NCI-H2107 treated with DMSO at 0.1 percent for 48 hours (cell line): ENCODE measurements around the gene MAJIN.
A peak's percentile ranks its signal among the peaks of the same experiment; 100 is the strongest.
"Not testable (repeated sequence)": the region's sequence is repeated elsewhere in the genome, so short reads cannot be mapped to it uniquely, and the experiment has no call there.

Experiments
- DNase-seq: peaks from one replicate; lab custom pipeline; 2025; ENCODE audit not compliant: unreplicated experiment; lab: John Stamatoyannopoulos, UW

Gene MAJIN

GRCh38 chr11:64990222-64990923 lies 18.5 kb upstream of the MAJIN start:
- DNase-seq: no peak

GRCh38 chr11:64989416-64989815 lies 17.5 kb upstream of the MAJIN start:
- no peak for DNase-seq

GRCh38 chr11:64987998-64988854 lies 16.3 kb upstream of the MAJIN start:
- no peak for DNase-seq

DNA sequence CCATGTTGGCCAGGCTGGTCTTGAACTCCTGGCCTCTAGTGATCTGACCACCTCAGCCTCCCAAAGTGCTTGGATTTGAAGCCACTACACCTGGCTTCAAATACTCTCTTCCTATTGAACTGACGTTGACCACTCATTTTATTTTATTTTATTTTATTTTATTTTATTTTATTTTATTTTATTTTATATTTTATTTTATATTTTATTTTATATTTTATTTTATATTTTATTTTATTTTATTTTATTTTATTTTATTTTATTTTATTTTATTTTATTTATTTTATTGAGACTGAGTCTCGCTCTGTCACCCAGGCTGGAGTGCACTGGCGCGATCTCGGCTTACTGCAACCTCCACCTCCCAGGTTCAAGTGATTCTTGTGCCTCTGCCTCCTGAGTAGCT lies 11.4 kb upstream of the MAJIN start:
- not testable (repeated sequence) for DNase-seq

DNA sequence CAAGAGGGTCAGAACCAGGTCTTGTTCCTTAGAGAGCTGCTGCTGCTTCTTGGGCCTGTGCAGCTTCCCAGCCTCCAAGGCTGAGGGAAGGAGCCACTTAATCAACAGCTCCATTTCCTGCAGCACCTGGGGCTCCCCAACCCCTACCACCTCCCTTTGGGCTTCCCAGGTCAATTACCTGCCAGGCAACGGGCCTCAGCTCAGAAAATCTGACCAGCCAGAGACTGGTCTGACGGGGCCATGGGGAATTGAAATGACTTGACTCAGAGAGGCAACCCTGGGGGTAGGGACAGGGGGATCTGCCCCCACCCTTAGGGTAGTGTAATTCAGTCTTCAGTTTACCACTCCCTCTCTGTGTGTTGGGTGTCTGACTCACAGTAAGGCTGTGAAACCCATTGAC lies 4.7 kb upstream of the MAJIN start:
- DNase-seq: no peak

DNA sequence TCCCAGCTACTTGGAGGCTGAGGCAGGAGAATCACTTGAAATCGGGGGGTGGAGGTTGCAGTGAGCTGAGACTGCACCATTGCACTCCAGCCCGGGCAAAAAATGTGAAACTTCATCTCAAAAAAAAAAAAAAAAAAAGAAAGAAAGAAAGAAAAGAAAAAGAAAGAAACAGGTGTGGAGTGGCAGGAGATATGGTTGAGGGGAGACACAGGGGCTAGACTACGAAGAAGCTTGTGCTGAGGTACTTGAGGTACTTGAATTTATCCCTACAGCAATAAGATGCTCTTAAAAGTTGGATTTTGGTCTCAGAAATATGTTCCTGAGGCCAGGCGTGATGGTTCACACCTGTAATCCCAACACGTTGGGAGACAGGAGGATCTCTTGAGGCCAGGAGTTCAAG lies 2.2 kb upstream of the MAJIN start:
- DNase-seq: no peak

DNA sequence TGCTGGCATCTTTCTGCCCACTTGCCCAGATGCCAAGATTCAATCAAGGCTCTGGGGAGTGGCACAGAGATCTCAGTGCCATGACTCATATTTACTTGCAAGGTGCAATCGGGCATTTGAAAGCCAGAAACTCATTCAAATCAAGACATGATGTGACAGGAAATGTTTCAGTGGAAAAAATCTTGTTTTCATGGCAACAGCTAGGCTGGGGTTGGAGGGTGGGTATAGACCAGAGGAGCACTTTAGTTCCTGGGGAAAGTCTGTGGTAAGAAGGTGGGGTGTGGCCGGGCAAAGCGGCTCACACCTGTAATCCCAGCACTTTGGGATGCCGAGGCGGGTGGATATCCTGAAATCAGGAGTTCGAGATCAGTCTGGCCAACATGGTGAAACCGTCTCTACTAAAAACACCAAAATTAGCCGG lies 1.2 kb downstream of the MAJIN start:
- no peak for DNase-seq

- DNase-seq: no peak
Measured at GRCh38 chr11:64969209-64969608, 2.7 kb downstream of the MAJIN start.

DNA sequence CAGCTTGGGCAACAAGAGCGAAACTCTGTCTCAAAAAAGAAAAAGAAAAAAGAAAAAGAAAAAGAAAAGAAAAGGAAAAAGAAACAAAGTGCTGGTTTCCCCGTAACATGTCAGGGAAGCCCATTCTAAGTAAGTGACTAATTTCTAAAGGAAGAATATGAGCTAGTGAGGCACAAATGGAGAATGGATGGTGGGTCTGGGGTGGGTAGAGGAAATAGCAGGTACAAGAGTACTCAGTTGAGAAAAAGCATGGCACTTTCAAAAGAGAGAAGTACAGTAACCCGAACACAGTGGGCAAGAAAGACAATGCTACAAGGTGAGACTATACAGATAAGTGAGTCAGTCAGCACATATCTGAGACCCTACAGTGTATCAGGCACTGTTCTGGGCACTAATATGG lies 4.5 kb downstream of the MAJIN start:
- DNase-seq: no peak

- no peak for DNase-seq
Measured at GRCh38 chr11:64963072-64963631, 8.8 kb downstream of the MAJIN start.

DNA sequence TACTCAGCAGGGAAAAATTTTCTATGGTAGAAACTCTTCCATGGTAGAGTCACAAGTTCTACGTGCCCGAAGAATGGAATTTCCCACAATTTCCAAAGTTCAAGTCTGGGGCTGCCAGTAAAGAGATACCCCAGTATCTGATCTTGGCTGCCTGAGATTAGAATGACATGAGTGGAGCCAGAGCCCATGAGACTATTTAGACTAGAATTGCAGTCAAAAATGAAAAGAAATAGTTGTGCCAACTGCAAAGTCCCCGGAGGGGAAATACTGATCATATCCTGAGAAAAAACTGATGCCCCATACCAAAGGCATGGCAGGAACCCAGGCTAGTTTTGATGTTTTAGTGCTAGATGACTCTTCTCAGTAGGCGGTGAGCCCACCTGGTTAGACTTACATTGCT lies 11.2 kb downstream of the MAJIN start:
- DNase-seq: no peak

DNA sequence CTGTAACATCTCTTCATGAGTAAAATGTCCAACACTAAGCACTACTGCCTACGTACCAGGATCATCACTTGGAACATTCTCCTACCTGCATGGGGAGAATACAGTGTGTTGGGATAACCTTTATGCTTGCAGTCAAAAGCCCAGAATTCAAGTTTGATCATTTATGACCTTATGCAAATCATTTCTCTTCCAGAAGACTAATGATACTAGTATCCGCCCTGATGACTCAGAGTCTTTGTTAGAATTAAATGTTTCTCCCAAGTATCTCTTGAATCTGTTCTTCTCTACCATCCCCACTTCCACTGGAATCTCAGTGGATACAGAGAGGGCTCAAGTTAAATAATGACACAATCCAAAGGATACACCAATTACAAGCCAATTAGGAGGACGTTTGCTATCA lies 12.4 kb downstream of the MAJIN start:
- no peak for DNase-seq

DNA sequence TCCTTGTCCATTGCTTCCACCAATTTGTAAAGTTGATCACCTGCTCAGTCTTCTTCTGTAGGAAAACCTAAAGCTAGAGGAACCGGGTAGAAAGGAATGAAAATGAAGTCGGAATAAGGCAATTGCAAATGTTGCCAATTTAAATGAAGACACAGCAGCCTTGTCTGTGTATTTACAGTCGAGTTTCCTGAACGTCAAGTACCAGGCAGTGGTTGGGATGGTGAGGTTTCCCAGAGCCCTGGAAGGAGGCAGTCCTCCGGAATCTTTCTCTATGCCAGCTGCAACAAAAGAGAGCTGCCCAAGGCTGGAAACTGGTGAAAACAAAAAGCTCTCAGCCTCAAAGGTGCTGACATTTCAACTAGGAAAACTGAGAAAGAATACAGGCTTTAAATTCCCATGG lies 17.7 kb downstream of the MAJIN start:
- no peak for DNase-seq

DNA sequence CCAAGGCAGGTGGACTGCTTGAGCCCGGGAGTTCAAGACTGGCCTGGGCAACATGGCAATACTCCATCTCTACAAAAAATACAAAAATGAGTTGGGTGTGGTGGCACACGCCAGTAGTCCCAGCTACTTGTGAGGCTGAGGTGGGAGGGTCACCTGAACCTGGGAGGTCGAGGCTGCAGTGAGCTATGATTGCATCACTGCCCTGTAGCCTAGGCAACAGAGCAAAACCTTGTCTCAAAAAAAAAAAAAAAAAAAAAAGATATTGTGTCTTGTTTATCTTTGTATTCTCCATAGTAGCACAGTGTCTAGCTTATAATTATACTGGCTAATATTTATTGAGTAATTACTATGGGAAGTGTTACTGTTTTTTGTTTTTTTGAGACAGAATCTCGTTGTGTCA lies 20.4 kb downstream of the MAJIN start:
- no peak for DNase-seq

GRCh38 chr11:64947208-64947814 lies 24.6 kb downstream of the MAJIN start:
- DNase-seq: no peak

- DNase-seq: no peak
Measured at GRCh38 chr11:64936539-64936938, 35.4 kb downstream of the MAJIN start.

DNA sequence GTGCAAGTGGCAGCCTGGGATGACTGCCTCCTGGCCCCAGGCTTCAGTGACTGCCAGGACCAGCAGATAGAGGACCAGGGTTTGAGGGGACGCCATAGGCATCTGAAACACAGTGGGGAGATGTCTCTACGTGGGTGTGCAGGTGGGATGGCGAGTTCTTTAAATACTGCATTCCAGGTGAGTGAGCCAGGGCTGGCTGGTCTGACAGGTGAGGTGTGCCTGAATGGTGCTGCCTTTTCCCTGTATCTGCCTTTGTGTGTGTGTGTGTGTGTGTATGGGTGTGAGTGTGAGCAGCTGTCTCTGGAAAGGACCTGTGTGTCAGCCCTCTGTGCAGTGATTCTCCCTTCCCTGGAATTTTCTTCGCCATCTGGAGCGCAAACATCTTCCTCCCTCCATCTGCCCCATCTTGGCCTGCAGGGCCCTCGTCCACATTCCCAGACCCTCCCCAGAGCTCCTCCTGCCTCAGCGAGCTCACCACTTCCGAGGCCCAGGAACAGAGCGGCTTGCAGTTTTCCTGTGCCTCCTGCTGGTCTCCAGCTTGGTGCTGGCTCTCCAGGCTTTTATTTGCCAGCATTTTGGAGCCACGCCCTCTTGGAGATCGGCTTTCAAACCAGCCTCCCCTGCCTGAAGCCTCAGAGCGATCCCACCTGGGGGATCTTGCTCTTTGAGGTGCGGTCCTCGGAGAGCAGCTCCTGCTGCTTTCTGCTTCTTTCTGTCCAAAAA lies 36.4 kb downstream of the MAJIN start, which contains the start of gene GPHA2:
Gene GPHA2, minus strand, starts transcription at position 535 of the 723 bp plus-strand sequence. Its CDS starts 433 bp downstream, at position 102.
- peak; percentile 64 for DNase-seq

- no peak for DNase-seq
Measured at GRCh38 chr11:64934682-64935358, 37.1 kb downstream of the MAJIN start.

DNA sequence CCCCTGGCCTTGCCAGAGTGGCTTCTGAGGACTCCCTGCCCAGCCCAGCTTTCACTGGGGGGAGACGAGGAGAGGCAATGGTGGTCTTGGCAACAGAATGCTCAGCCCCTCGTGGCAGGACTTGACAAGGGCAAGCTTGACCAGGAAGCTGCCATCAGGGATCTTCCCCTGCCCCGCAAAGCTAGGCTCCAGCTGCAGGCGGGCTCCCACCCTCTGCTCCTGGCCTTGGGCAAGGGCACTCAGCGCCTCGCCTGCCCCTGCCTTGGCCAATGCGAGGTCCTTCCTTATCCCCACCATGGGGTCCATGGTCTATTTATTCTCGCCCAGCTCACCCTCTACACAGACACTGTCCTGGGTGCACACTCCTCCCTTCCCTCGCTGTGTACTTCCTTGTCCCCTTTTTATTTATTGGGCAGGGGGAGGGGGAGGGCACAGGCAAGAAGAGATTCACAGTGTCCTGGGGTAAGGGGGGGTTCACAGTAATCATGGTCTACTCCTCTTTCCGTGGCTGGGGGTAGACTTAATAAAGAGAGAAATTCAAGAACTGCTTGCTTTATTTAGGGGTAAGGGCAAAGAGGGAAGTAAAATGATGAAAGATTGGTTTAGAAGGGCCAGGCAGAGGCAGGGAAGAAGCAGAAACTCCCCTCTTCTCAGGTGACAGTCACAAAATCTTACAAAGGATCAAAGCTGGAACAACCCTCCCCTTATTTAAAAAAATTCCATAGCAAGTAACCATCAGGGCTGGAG lies 37.8 kb downstream of the MAJIN start:
- DNase-seq: no peak
